ENCODE data around the gene C1QTNF5.

C1QTNF5 gene

GRCh38 chr11:119316729-119317591 lies 23.7 kb downstream of the C1QTNF5 start, which contains the start of gene MCAM:
Gene MCAM (minus strand): TSS chr11:119317130. CDS start chr11:119317101, 29 bp downstream.
- no peak for DNase-seq

GRCh38 chr11:119316016-119316728 lies 24.5 kb downstream of the C1QTNF5 start:
- no peak for DNase-seq

- peak; percentile 59 for DNase-seq
Measured at GRCh38 chr11:119315131-119316015, 25.3 kb downstream of the C1QTNF5 start.

- DNase-seq: no peak
Measured at GRCh38 chr11:119314726-119315125, 26.0 kb downstream of the C1QTNF5 start.

- no peak for DNase-seq
Measured at GRCh38 chr11:119310682-119311052, 30.0 kb downstream of the C1QTNF5 start.

- no peak for DNase-seq
Measured at GRCh38 chr11:119309953-119310681, 30.6 kb downstream of the C1QTNF5 start.

GRCh38 chr11:119309411-119309810 lies 31.3 kb downstream of the C1QTNF5 start:
- DNase-seq: no peak

- DNase-seq: no peak
Measured at GRCh38 chr11:119307974-119308373, 32.7 kb downstream of the C1QTNF5 start.

GRCh38 chr11:119307219-119307618 lies 33.5 kb downstream of the C1QTNF5 start:
- no peak for DNase-seq

GRCh38 chr11:119306373-119306890 lies 34.3 kb downstream of the C1QTNF5 start:
- DNase-seq: no peak

- no peak for DNase-seq
Measured at GRCh38 chr11:119305556-119306372, 34.9 kb downstream of the C1QTNF5 start.

- no peak for DNase-seq
Measured at GRCh38 chr11:119303227-119303718, 37.4 kb downstream of the C1QTNF5 start.

- DNase-seq: no peak
Measured at GRCh38 chr11:119300198-119300964, 40.3 kb downstream of the C1QTNF5 start.

GRCh38 chr11:119299416-119299815 lies 41.3 kb downstream of the C1QTNF5 start:
- DNase-seq: no peak

- DNase-seq: no peak
Measured at GRCh38 chr11:119298726-119299125, 42.0 kb downstream of the C1QTNF5 start.

- no peak for DNase-seq
Measured at GRCh38 chr11:119297938-119298337, 42.7 kb downstream of the C1QTNF5 start.

- no peak for DNase-seq
Measured at GRCh38 chr11:119295178-119295577, 45.5 kb downstream of the C1QTNF5 start.

GRCh38 chr11:119293461-119293860 lies 47.2 kb downstream of the C1QTNF5 start:
- DNase-seq: no peak

GRCh38 chr11:119290894-119291497 lies 49.7 kb downstream of the C1QTNF5 start:
- no peak for DNase-seq
